ENCODE results near the gene ADAD2.

Gene ADAD2

GRCh38 chr16:84169765-84170310 is 21.1 kb upstream of the ADAD2 start:
- Histone ChIP-seq H3K79me2 (ENCODE audit: low read length) (no peaks in the 10 kb centered on the region), H3K4me3 (ENCODE audit: low read length) (no peak overlapping the region), H3F3A (ENCODE audit: insufficient read depth, low read length) (no peaks in the 10 kb centered on the region), H3K27me3 (replicated peaks; ENCODE audit: insufficient read depth, low read length) (no peaks in the 10 kb centered on the region), H4K20me1 (ENCODE audit: insufficient read depth, low read length) (no peaks in the 10 kb centered on the region), H3K9ac (ENCODE audit: low read length) (no peak overlapping the region), H3K4me1 (ENCODE audit: low read length) (no peaks in the 10 kb centered on the region), H3K4me2 (ENCODE audit: low read depth, low read length) (no peak overlapping the region), H3K27ac (ENCODE audit: low read length) (no peak overlapping the region), H3K36me3 (replicated peaks; ENCODE audit: insufficient read depth, low read length) (no peaks in the 10 kb centered on the region), H3K9me3 (replicated peaks; ENCODE audit: insufficient read depth, low read length) (no peaks in the 10 kb centered on the region), H3K9me2 (replicated peaks; ENCODE audit: insufficient read depth, low read length) (no peaks in the 10 kb centered on the region), H2AFZ (ENCODE audit: low read length) (no peak overlapping the region)
- no peak for DNase-seq
- no peak for TF ChIP-seq EZH2 (optimal IDR thresholded peaks at IDR 0.05; ENCODE audit: low read depth, low read length)

GRCh38 chr16:84174396-84174795 is 16.6 kb upstream of the ADAD2 start:
- H2AFZ ChIP-seq (ENCODE audit: low read length) = no peak overlapping the region
- no peaks in the 10 kb centered on the region for H3K9me2 ChIP-seq (replicated peaks; ENCODE audit: insufficient read depth, low read length)
- no peak overlapping the region for H3K4me2 ChIP-seq (ENCODE audit: low read depth, low read length)
- no peaks in the 10 kb centered on the region for H3K9me3 ChIP-seq (replicated peaks; ENCODE audit: insufficient read depth, low read length)
- DNase-seq = no peak
- H3K79me2 ChIP-seq (ENCODE audit: low read length) = no peaks in the 10 kb centered on the region
- no peaks in the 10 kb centered on the region for H4K20me1 ChIP-seq (ENCODE audit: insufficient read depth, low read length)
- peaks cover 12% of the 10 kb centered on the region; the same call in 1 of the 2 replicates for H3K4me1 ChIP-seq (ENCODE audit: low read length)
- H3K27ac ChIP-seq (ENCODE audit: low read length) = no peak overlapping the region
- TF ChIP-seq EZH2 (optimal IDR thresholded peaks at IDR 0.05; ENCODE audit: low read depth, low read length) (no peak), CTCF (IDR thresholded peaks at IDR 0.05; ENCODE audit: low read length) (no peak), EZH2phosphoT487 (IDR thresholded peaks at IDR 0.05; ENCODE audit: low read length) (no peak)
- no peak overlapping the region for H3K9ac ChIP-seq (ENCODE audit: low read length)
- H3K27me3 ChIP-seq (replicated peaks; ENCODE audit: insufficient read depth, low read length) = no peaks in the 10 kb centered on the region
- no peak overlapping the region for H3K4me3 ChIP-seq (ENCODE audit: low read length)
- H3K36me3 ChIP-seq (replicated peaks; ENCODE audit: insufficient read depth, low read length) = no peaks in the 10 kb centered on the region
- H3F3A ChIP-seq (ENCODE audit: insufficient read depth, low read length) = no peaks in the 10 kb centered on the region

GRCh38 chr16:84175350-84176081 is 15.4 kb upstream of the ADAD2 start:
- Histone ChIP-seq H3K9me2 (replicated peaks; ENCODE audit: insufficient read depth, low read length) (no peaks in the 10 kb centered on the region), H4K20me1 (ENCODE audit: insufficient read depth, low read length) (no peaks in the 10 kb centered on the region), H3K4me2 (ENCODE audit: low read depth, low read length) (peak overlapping the region; percentile 68), H3K4me1 (ENCODE audit: low read length) (peaks cover 12% of the 10 kb centered on the region; the same call in 1 of the 2 replicates), H3K4me3 (ENCODE audit: low read length) (peak overlapping the region; percentile 30; the same call in 1 of the 2 replicates), H3K9ac (ENCODE audit: low read length) (peak overlapping the region; percentile 69), H3K27ac (ENCODE audit: low read length) (peak overlapping the region; percentile 80), H3F3A (ENCODE audit: insufficient read depth, low read length) (no peaks in the 10 kb centered on the region), H3K27me3 (replicated peaks; ENCODE audit: insufficient read depth, low read length) (no peaks in the 10 kb centered on the region), H3K36me3 (replicated peaks; ENCODE audit: insufficient read depth, low read length) (no peaks in the 10 kb centered on the region), H2AFZ (ENCODE audit: low read length) (peak overlapping the region; percentile 30; the same call in 1 of the 2 replicates), H3K79me2 (ENCODE audit: low read length) (no peaks in the 10 kb centered on the region), H3K9me3 (replicated peaks; ENCODE audit: insufficient read depth, low read length) (no peaks in the 10 kb centered on the region)
- DNase-seq = peak; percentile 39
- TF ChIP-seq CTCF (IDR thresholded peaks at IDR 0.05; ENCODE audit: low read length) (peak; percentile 74), EZH2 (optimal IDR thresholded peaks at IDR 0.05; ENCODE audit: low read depth, low read length) (no peak), EZH2phosphoT487 (IDR thresholded peaks at IDR 0.05; ENCODE audit: low read length) (no peak)

Measured in MM.1S (cell line).